Esophagus squamous epithelium (tissue), 4 donors: ENCODE results near the gene NCAM1.

Experiments
- POLR2A ChIP-seq, 4 donors: fragments of 450-650 bp; IDR thresholded peaks; one replicate each; pipeline ENCODE4 v1.6.1; 2017; ENCODE audit warnings: antibody characterized with exemption in 4 of 4, mild to moderate bottlenecking in 4 of 4, moderate library complexity in 3 of 4
- TF ChIP-seq, protein P1 (sequence below), 6 experiments: fragments of 450-650 bp in 4 of 6; fragments of 200-600 bp in 2 of 6; sonication (generic) in 2 of 6; IDR thresholded peaks; one replicate each; pipeline ENCODE4 v1.5.1; 2016 to 2019; ENCODE audit warnings: antibody characterized with exemption in 6 of 6, mild to moderate bottlenecking in 4 of 6, moderate library complexity in 4 of 6

DNA sequence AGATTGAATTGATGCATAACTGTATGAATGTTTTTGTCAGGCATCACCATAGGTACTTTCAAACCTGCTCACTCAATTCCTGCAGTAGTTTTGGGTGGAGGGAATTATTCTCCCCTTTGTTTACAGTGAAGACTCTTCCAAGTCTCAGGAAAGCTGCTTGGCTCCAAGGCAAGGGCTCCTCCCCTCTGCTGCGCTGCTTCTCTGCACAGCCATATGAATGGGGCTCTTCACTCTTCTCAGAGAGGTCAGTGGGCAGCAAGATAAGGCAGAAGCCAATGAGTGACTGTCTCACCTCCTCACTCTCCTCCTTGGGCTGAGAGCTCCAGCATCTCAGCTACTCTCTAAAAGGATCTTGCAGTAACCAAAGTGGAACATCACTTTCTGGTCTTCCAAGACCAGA is 187.4 kb downstream of the NCAM1 start:
- TF ChIP-seq, protein P1, sequence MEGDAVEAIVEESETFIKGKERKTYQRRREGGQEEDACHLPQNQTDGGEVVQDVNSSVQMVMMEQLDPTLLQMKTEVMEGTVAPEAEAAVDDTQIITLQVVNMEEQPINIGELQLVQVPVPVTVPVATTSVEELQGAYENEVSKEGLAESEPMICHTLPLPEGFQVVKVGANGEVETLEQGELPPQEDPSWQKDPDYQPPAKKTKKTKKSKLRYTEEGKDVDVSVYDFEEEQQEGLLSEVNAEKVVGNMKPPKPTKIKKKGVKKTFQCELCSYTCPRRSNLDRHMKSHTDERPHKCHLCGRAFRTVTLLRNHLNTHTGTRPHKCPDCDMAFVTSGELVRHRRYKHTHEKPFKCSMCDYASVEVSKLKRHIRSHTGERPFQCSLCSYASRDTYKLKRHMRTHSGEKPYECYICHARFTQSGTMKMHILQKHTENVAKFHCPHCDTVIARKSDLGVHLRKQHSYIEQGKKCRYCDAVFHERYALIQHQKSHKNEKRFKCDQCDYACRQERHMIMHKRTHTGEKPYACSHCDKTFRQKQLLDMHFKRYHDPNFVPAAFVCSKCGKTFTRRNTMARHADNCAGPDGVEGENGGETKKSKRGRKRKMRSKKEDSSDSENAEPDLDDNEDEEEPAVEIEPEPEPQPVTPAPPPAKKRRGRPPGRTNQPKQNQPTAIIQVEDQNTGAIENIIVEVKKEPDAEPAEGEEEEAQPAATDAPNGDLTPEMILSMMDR (IDR thresholded peaks at IDR 0.05): no peak
- TF ChIP-seq POLR2A (IDR thresholded peaks at IDR 0.05): no peak
